Measurements from ENCODE around the gene PMM2.

PMM2 gene

DNA sequence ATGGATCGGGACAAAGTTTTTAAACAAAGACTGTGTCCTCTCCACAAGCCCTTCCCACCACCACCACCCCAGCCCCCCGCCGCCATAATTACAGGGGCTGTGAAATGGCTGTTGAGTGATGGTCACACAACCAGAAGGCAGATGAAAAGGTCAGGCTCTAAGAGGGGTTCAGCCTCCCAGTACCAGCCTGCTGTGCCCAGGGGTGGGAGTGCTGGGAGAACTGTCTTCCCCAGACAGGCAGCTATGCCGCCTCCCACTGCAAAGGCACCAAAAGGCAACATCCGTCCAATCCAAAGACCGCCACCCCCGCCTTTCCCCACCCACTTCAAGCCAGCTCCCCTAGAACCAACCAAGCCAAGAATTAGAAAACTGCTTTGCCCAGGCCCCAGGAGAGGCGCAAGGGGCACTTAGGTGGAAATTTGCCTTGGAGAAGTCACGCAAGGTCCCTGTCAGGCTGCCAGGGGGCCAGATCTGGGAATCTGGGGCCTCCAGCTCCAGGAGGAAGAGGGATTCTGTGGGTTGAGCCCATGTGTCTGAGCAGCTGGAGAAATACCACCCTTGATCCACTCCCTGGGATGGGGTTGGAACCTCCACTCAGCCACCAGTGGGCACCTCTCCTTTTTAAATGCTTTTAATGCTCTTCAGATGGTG lies 56.8 kb downstream of the PMM2 start:
- Histone ChIP-seq H3K4me2 (peak overlapping the region; percentile 96), H3K4me3 (no peak overlapping the region), H3K36me3 (peaks cover 85% of the 10 kb centered on the region), H3K4me1 (peaks cover 100% of the 10 kb centered on the region), H3K9me3 (no peaks in the 10 kb centered on the region), H3K27me3 (no peaks in the 10 kb centered on the region), H3K9ac (peak overlapping the region; percentile 59), H4K20me1 (peaks cover 47% of the 10 kb centered on the region), H3K27ac (peak overlapping the region; percentile 82)
- no peak for TF ChIP-seq Cebpa-rat (IDR thresholded peaks at IDR 0.05)

DNA sequence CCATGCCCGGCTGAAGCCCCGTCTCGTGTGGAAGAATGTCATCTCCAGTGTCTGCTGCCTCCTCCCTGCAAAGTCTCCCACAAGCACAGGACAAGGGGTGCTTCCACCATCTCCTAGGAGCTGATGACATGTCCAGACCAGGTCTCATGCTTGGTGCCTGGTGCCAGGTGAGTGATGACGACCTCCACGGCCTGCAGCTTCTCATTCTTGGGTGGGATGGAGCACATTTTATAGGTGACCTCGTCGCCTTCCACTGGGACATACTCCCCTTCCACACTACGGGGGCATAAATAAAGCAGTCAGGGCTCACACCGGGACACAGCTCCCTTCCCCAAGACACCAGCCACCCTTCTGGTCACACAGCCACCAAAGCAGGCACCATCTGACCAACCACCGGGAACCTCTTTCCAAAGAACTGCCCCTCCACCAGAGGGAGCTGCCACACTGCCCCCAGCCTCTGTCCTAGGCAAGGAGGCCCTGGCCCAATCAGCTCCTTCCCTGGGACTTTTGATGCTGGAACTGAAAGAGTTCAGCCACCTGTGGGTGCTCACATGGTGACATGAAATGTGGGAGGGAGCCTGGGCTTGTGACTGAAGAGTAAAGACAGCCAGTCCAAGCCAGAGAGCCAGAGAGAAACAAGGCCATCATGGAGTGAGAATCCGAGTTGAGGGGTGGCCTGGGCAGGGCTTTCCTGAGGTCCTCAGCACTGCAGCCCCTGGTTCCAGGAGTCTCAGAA lies 57.6 kb downstream of the PMM2 start:
- Histone ChIP-seq H3K4me1 (peaks cover 100% of the 10 kb centered on the region), H3K36me3 (peaks cover 85% of the 10 kb centered on the region), H4K20me1 (peaks cover 55% of the 10 kb centered on the region), H3K9me3 (no peaks in the 10 kb centered on the region), H3K4me3 (no peak overlapping the region), H3K27me3 (no peaks in the 10 kb centered on the region), H3K9ac (peak overlapping the region; percentile 75; the same call in 1 of the 2 replicates), H3K27ac (peak overlapping the region; percentile 82), H3K4me2 (peak overlapping the region; percentile 96)
- no peak for TF ChIP-seq Cebpa-rat (IDR thresholded peaks at IDR 0.05)

DNA sequence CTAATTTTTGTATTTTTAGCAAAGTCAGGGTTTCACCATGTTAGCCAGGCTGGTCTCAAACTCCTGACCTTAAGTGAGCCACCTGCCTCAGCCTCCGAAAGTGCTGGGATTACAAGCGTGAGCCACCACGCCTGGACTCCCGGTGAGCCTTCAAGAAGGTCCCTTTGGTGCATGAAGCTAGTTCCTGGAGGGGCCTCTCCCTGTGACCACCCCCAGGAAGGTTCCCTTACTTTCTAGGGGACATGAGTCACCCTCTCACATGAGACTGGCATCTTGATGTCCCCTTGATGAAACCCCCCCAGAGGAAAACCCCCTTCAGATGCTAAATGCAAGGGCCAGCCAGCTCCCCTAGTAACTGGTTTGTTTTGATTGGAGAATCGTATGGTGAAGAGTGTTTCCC lies 58.3 kb downstream of the PMM2 start:
- Histone ChIP-seq H4K20me1 (peaks cover 60% of the 10 kb centered on the region), H3K9me3 (no peaks in the 10 kb centered on the region), H3K4me2 (peak overlapping the region; percentile 96), H3K9ac (peak overlapping the region; percentile 75; the same call in 1 of the 2 replicates), H3K4me1 (peaks cover 100% of the 10 kb centered on the region), H3K27me3 (no peaks in the 10 kb centered on the region), H3K4me3 (peak overlapping the region; percentile 54; the same call in 1 of the 2 replicates), H3K36me3 (peaks cover 90% of the 10 kb centered on the region), H3K27ac (peak overlapping the region; percentile 82)
- no peak for TF ChIP-seq Cebpa-rat (IDR thresholded peaks at IDR 0.05)

DNA sequence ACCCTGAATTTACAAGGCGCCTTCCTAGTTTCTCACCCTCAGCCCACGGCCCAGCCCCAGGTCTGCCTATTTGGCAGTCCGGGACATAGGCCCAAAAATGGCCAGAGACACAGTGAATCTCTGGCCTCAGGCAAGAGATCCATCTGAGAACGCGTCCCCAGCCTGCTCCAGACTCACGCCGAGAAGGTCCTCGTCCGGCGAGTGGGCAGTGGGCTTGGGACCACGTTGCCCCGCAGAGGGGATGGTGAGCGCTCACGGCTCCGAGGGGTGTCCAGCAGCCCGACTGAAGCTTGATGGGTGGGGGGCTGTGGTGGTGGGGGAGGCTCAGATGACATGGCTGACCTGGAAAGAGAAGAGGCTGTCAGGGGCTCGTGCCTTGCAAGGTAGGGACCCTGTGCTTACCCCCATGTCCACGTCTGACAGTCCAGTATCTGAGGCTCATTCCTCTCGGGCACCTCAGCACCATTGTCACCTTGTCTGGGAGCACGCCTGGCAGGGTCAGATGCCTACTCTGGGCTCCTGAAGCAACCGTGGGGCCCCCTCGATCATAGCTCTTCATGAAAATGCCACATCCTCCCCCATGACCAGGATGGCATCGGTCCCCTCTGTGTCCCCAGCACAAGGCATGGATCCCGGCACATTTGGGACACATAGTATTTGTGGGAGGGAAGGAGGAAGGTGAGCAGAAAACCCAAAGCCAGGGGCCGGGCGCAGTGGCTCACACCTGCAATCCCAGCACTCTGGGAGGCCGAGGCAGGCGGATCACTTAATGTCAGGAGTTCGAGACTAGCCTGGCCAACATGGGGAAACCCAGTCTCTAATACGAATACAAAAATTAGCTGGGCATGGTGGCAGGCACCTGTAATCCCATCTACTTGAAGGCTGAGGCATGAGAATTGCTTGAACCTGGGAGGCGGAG lies 61.6 kb downstream of the PMM2 start:
- H3K27ac ChIP-seq: peak overlapping the region; percentile 76
- peaks cover 90% of the 10 kb centered on the region for H3K36me3 ChIP-seq
- peak overlapping the region; percentile 96 for H3K4me2 ChIP-seq
- no peak overlapping the region for H3K4me3 ChIP-seq
- peaks cover 79% of the 10 kb centered on the region for H4K20me1 ChIP-seq
- TF ChIP-seq Cebpa-rat (IDR thresholded peaks at IDR 0.05): no peak
- H3K4me1 ChIP-seq: peaks cover 100% of the 10 kb centered on the region
- H3K27me3 ChIP-seq: no peaks in the 10 kb centered on the region
- peak overlapping the region; percentile 43 for H3K9ac ChIP-seq
- no peaks in the 10 kb centered on the region for H3K9me3 ChIP-seq

DNA sequence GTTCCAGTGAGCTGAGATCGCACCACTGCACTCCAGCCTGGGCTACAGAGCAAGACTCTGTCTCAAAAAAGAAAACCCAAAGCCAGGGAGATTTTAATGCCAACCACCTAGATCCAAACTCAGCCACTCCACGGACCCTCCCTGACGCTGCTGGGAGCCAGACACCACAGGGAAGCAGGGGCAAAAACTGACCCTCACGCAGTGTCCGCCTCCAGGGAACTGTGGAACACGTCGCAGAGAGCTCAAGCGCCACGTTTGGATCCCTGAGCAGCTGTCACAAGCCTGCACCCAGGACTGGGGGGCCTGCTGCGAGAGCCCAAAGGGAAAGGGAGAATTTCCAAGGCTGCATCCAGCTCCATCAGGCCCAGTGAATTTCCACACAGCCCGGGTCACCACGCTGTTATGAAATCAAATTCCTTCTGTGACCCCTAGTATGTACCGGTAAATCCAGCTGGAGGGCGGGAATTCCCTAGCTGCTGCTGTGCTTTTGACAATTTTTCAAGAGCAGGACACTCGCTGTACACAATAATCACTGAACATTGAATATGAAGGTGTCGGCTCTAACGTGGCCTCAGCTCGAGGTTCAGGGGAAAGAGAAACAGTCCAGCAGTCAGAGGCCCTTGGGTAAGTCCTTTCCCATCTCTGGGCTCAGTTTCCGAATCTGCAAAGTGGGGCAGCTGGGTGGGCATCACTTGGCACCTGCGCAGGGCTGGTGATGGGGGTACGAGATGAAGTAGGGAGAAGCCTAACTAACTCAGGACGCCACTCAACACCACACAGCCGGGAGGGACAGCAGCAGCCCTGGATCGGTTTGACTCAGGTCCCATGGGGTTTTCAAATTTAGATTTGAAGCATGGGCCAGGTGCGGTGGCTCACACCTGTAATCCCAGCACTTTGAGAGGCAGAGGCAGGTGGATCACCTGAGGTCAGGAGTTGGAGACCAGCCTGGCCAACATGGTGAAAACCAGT lies 62.6 kb downstream of the PMM2 start:
- H3K27ac ChIP-seq: peak overlapping the region; percentile 76
- H3K4me1 ChIP-seq: peaks cover 100% of the 10 kb centered on the region
- H3K4me2 ChIP-seq: peak overlapping the region; percentile 96
- peaks cover 84% of the 10 kb centered on the region for H3K36me3 ChIP-seq
- no peaks in the 10 kb centered on the region for H3K9me3 ChIP-seq
- H3K4me3 ChIP-seq: no peak overlapping the region; the same call in 1 of the 2 replicates
- no peak for TF ChIP-seq Cebpa-rat (IDR thresholded peaks at IDR 0.05)
- peak overlapping the region; percentile 43 for H3K9ac ChIP-seq
- H3K27me3 ChIP-seq: no peaks in the 10 kb centered on the region
- peaks cover 89% of the 10 kb centered on the region for H4K20me1 ChIP-seq

DNA sequence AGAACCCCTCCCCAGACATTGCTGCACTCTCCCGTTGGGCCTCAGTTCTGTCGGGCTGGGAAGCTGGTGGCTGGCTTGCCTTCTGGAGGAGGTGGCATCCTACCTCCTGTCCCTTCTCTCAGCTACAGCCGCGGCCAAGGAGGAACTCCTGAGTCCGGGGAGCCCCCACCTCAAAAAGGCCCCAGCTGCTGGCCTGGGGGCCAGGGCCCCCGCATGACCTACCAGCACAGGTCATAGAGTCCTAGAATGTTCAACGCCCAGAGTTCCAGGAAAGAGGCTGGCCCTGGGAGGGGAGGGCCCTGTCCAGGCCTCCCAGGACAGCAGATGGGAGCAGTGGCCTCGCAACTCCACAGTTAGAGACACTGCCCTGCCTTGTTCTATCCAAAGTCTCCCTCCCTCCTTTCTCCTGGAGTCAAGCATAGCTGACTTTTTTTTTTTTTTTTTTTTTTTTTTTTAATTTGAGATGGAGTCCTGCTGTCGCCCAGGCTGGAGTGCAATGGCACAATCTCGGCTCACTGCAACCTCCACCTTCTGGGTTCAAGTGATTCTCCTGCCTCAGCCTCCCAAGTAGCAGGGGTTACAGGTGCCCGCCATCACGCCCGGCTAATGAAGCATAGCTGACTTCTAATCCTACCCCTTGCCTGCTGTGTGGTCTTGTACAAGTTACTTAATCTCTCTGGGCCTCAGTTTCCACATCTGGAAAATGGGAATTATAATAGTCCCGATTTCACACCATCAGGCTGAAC lies 64.1 kb downstream of the PMM2 start:
- Histone ChIP-seq H3K9ac (peak overlapping the region; percentile 54), H3K4me2 (peak overlapping the region; percentile 96), H4K20me1 (peaks cover 96% of the 10 kb centered on the region)

DNA sequence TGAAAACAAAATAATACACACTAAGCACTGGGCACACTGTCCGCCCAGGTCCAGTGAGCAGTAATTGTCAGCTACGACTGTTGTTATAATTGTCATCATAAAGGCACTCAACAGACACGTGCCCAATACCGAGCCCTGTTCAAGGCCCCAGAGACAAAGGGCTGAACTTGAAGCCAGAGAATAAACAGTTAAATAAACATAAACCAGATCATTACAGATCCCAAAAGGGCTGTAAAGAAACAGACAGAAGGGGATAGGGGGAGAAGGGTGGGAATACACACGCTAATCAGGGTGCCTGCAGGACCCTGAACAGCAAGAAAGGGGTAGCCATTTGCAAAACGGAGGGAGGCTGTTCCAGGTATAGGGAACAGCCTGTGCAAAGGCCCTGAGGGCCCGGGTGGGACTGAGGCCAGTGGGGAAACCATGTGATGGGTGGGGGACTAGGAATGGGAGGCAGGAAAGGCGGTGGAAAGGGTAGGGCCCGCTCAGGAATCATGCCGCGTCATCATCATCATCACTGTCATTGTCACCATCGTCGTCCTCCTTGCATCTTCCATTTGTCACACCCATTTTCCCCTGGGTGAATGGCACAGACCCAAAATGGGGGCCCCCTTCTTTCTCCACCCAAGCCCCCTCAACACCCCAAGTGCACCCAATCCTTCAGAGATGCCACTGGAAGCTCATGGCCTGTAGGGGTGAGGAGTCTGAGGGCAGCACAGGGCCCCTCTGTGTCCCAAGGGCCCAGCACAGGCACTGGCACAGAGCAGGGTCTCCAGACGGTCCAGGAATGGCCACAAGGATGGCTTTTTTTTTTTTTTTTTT lies 64.9 kb downstream of the PMM2 start:
- peaks cover 72% of the 10 kb centered on the region for H3K36me3 ChIP-seq
- H3K4me2 ChIP-seq: peak overlapping the region; percentile 96
- H3K9ac ChIP-seq: peak overlapping the region; percentile 97
- H3K9me3 ChIP-seq: no peaks in the 10 kb centered on the region
- no peaks in the 10 kb centered on the region for H3K27me3 ChIP-seq
- H3K4me3 ChIP-seq: no peak overlapping the region
- H3K27ac ChIP-seq: peak overlapping the region; percentile 99
- no peak for TF ChIP-seq Cebpa-rat (IDR thresholded peaks at IDR 0.05)
- peaks cover 89% of the 10 kb centered on the region for H3K4me1 ChIP-seq
- H4K20me1 ChIP-seq: peaks cover 97% of the 10 kb centered on the region

More for the DNA sequence above, 64.1 kb downstream of the PMM2 start:
- Histone ChIP-seq H3K36me3 (peaks cover 74% of the 10 kb centered on the region), H3K27ac (peak overlapping the region; percentile 57), H3K27me3 (no peaks in the 10 kb centered on the region), H3K9me3 (no peaks in the 10 kb centered on the region), H3K4me1 (peaks cover 97% of the 10 kb centered on the region), H3K4me3 (no peak overlapping the region)
- no peak for TF ChIP-seq Cebpa-rat (IDR thresholded peaks at IDR 0.05)
